Forelimb muscle (tissue), 1 donor: Measurements from ENCODE around the gene FAM168A. TPM values are rescaled to one million over a fixed set of nuclear protein-coding genes. Genes with fewer than 3 reads are reported as not detected.

Experiments used
- DNase-seq: peaks from one replicate; pipeline ENCODE4 v3.0.0-alpha.2; 2013; ENCODE audit warnings: low read depth
- polyA plus RNA-seq: library from polyadenylated mRNA; unstranded; fragments of 120-200 nt; gene quantifications from one replicate; pipeline ENCODE4 v1.2.1, GENCODE V29; 2013; ENCODE audit not compliant: insufficient read length

FAM168A gene
- polyA plus RNA-seq, 1 donor: 22.6 TPM

DNA sequence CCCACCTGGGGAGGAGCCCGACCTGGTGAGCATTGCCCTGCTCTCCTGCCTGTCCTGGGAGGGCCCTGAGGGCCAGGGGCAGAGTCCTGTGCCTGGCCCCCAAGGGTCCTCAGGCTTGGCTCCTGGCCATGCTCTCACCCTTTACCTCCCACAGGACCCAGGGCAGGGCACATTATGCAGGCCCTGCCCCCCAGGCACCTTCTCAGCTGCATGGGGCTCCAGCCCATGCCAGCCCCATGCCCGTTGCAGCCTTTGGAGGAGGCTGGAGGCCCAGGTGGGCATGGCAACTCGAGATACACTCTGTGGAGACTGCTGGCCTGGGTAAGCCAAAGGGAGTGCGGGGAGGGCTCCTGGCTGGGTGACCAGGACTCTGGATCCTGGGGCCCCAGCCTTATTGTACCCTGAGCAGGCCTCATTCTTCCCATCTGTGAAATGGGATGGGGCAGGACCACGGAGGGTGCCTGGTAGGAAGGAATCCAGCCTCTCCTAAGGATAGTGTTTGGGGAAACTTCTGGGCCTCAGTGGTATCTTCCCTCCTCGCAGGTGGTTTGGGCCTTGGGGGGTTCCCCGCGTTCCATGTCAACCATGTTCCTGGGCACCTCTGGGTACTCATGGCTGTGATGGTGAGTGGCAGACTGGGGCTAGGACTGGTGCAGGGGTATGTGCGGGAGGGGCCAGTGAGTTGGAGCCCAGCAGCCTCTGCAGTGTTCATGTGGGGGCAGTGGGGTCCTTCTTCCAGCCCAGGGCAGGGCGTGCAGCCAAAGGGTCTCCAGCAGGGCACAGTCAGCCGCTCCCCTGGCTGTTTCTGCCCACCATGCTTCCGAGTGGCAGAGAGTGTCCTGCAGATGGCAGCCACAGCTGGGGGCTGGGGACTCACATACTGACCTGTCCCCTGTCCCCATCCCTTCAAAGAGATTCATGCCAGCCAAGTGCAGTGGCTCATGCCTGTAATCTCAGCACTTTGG is 207.0 kb downstream of the FAM168A start:
- DNase-seq: no peak

DNA sequence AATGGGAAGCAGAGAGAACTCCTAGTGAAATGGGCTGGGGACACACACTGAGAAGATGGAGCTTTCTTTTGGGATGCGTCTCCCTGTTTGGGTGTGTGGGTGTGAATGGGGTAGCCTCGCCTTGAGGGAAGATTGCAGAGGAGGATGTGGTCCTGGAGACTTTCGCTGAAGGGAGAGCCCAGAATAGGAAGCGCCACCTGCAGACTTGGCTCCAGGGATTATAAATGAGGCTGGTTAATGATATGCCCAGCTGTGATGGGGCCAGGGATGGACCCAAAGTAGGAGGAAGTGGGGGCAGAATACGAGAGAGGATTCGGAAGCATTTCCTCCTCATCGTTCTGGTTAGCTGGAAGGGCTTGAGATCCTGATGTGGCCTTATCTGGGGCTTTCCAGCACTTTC is 208.0 kb downstream of the FAM168A start:
- no peak for DNase-seq

DNA sequence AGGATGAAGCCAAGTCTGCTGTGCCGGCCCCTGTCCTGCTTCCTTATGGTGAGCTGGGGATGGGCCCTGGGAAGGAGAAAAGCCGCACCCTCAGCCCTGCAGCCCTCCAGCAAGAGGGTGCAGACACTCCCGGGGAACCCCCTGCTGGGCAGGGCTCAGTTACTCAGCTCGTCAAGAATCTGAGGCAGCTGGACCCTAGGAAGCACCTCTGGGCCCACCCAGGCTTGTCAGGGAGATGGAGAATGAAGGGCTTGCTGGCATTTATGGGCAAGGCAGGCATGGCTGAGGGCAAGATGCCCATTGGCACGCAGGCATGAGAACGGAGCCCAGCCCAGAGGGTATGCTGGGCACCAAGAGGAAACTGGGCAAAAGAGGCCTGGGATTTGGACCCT is 208.8 kb downstream of the FAM168A start:
- DNase-seq: no peak

DNA sequence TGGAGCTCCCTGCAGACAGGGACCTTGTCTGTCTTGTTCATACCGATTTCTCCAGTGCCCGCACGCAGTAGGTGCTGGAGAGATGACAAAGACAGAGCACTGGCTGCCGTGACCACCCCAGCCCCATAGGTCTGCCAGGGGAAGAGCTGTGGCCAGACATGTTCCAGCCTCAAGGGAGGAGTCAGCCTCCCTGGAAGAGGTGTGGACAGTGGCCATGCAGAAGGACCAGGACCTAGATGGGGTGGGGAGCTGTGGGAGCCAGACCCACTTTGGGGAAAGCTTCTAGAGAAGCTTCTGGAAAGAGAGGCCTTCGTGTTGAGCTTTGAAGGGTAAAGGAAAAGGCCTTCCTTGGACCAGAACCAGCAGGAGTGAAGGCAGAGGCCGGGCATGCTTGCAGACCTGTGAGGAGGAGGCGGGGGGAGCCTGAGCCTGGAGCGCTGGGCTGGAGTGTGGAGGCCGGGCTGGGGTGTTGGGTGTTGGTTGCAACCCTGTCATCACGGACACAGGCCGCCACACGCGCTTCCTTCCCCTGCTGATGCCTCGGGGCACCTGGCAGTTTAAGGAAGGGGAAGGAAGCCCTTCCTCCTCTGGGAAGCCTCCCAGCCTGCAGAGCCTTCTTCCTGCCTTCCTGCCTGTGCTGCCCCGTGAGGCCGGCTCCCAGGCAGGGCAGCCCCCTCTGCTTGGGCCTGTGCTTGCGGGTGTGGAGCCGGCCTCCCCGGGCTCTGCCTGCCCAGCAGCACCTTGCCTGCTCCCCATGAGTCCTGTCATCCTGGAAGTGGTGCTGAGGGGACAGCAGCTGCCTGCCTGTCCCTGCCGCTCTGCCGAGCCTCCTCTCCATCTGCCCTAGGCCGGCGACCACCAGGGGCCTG is 209.4 kb downstream of the FAM168A start:
- DNase-seq: no peak

DNA sequence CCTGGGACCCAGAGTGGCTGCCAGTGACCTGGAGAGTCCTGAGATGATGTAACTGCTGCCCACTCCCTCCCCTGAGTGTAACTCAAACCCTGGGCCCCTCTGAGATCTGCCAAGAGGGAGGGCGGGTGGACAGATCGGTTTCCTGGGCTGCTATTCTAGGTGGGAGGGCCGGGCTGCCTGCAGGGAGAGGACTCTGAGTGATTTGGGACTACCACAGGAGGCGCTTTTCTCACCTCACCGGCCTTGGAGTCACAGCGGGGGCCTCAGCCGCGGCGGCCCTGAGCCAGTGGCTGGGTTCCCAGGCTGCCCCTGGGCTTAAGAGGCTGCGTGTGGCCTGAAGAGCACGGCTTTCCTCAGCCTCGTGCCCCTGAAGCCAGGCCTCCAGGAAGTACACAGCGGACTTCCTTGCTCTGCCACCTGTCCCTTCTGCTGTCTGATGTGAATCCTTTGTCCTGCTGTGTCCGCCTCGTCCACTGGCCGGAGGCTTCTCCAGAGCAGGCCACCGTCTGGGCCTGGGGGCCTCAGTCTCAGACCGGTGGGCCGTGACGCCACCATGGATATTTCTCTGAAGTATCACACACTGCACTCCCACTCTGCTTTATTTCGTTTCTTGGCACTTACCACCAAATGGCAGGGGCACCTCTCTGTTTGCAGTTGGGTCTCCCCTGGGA is 210.2 kb downstream of the FAM168A start:
- no peak for DNase-seq

DNA sequence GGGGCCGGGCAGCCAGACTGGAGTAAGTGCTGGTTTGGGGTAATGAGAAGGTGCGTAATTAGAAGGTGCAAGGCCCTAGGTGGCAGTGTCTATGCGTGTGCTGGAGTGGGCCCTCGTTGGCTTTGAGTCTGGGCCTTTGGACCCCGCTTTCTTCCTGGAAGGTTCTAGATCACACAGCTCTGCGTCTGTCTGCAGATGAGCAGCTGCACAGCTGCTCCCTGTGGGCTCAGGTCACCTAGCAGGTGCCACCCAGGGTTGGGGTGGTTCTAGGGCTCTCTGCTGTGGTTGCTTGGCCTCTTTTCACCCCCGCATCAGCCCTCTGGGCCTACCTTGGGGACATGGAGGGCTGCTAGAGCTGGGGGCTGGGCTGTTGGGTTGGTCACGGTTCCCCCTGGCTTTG is 211.4 kb downstream of the FAM168A start:
- no peak for DNase-seq

DNA sequence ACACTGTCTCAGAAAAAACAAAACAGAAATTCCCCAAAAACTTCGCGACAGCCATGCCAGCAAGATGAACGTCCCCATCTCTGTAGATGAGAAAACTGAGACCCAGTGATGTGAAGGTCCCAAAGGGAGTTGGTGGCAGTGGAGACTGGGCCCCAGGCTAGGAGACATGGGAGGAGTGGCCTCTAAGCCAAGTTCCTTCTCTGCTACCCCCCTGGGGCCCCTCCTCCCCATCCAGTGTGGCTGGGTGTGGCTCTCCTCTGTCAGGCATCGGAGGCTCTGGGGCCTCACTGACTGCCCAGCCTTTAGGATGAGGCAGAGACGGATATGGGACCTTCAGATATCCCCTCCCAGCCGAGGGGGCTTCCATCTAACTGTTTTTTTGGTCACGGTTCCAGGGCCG is 211.9 kb downstream of the FAM168A start:
- no peak for DNase-seq

DNA sequence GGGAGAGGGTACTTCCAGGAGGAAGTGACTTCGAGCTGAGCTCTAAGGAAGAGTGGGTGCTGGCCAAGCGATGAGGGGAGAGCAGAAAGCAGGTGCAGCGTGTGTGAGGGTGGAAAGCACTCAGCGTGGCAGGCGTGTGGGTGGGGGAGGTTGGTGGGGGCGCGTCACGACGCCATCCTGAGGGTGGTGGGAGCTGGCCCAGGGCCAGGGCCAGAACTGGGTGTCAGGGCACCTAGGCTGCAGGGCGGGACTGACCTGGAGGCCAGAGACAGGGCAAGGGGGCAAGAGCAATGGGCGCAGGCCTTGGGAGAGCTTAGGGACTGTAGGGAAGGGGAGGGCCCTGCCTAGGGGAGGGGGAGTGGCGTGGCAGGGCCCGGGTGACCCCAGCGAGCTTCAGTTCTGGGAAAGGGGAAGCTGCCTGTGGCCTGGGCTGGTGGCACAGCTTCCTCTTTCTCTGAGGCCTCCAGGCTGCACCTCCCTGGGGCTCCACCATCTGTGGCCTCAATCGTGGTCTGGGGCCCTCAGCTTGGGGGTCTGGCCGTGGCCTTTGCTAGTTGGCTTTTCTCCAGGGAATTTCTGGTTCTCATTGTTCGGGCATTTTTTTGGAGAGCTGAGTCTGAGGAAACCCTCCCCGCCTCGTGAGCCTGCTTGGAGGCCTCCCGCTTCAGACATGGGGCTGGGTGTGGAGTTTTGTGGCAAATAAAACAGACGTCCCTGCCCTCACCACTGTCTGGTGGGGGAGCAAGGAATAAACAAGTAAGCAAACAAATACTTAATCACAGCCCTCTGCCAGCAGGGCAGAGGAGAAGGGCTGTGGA is 212.8 kb downstream of the FAM168A start:
- no peak for DNase-seq

DNA sequence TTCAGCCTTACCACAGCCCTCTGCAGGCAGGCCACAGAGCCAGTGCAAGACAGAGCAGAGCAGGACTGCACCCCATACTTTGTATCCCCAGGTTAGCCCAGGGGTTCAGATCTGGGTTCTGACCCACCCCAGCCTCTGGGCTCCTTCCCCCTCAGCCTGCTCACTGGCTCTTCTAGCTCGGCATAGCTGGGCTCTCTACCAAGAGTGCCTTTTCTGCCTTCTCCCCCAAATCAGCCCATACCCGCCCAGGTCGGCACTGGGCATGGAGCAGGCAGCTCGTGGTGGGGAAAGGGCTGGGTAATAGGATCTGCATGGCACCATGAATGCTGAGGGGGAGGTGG is 213.4 kb downstream of the FAM168A start:
- DNase-seq: no peak

DNA sequence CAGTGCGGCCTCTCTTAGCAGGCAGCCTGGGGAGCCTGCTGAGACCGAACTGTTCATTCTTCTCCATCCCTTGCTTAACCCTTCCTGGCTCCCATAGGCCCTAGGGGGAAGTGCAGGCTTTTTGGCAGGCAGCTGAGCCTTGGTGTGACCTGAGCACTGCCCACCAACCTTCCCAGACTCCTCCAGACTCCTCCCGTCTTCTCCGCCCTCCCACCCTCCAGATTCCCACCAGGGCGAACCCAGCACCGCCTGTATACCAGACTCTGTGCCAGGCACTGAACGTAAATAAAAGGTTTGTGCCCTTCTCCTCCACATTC is 213.8 kb downstream of the FAM168A start:
- DNase-seq: no peak

DNA sequence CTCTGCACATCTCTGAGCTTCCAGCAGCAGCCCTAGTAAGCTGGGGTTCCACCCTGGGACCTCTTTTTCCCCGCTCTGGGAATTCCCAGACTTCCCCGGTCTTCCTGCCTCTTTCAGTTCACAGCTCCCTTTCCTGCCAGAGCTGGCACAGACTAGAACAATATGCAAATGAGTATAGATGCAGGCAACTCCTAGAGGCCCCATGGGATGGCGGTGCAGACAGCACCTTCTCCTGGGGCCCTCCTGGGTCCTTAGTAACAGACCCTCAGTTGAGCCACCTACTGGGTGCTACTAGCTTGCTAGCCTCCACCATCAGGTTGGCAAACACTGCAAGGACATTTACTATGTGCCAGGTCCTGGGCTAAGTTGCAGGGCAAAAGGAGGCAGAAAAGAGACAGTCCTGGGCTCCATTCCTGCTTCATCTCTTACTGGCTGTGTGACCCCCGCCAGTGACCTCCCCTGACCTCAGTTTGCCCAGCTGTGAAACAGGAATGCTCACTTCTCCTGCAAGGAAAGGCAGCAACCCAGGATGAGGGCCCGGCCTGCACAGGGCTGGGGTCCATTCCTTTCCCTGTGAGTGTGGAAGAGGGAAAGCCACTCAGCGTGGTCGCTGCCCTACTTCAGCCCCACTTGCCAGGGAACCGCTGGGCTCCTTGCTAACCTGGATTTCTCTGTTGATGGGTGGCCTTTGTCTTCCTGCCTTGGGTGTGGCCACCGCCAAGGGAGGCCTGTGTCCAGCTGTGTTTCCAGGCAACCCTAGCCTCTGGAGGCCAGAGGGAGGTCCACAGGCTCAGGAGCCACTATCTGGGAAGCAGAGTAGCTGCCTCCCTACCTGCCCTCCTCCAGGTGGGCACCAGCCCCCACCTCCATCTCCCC is 214.4 kb downstream of the FAM168A start:
- no peak for DNase-seq

DNA sequence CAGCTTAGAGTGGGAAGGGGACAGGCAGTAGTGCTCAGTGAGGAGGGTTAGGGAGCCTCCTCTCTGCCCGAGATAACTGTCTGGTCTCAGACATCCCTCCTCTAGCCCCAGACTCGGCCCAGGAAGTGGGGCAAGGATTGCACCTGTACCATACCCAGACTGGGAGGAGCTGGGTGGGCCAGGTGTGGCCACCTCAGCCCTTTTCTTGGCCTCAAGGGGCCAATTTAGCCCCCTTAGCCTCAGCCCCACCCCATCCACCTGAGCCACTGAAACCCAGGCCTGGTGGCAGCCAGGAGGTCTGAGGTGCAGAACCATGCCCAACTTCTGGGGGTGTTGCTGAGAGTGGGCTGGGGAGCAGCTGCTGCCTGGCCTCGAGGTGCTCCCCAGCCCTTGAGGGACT is 215.2 kb downstream of the FAM168A start:
- DNase-seq: no peak

DNA sequence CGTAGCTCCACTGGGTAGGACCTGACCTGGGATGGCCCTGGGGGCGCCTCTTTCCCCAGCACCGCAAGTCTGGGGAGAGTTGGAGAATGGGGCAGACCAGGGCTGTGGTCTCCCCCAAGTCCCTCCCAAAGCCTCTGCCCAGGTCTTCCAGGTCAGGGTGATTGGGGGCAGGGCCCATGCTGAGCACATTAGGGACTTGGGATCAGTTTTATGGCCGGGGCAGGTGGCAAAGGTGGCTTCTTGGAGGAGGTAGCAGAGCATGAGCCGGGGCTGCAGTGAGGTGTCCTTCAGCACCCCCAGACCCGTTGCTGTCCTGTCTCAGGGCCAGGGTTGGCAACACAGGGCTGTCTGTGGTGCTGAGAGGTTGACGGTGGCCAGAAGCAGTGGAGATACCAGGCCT is 215.7 kb downstream of the FAM168A start:
- DNase-seq: no peak

DNA sequence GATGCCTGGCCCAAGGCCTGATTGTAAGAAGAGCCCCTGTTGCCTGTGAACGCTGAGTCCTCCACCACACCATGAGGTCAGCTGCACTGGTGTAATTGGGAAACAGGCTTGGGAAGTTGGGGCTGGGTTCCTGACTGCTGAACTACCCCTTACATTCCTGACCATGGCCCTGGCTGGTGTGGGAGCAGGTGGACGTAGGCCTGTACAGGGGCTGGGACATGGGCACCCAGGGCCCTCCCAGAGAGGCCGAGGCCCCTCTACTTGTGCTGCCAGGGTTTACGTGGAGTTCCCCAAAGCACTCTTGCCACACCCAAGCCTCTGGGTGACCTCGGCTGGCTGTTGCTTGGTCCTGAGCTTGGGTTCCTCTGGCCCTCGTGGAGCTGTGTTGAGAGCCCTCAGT is 216.3 kb downstream of the FAM168A start:
- DNase-seq: no peak

DNA sequence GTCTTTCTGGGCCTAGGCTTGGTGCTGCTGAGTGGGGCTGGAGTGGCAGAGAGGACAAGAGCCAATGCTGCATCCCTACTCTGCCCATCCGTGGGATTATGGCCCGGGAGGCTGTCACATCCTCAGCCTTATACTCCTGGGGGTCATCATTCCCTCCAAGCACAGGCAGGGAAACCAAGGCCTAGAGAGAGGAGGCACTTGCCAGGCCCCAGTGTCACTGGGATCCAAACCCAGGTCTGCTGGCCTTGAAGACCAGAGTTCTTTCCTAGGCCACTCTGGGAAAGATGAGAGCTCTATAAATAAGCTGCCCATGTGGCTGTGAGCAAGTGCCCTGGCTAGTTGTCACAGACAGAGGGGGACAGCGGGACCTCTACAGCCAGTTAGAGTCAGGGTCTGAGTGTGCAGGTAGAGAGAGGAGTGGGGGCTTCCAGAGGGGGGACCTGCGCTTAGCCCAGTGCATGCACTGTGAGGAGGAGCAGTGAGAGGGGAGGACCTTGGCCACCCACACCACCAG is 217.0 kb downstream of the FAM168A start:
- DNase-seq: no peak

DNA sequence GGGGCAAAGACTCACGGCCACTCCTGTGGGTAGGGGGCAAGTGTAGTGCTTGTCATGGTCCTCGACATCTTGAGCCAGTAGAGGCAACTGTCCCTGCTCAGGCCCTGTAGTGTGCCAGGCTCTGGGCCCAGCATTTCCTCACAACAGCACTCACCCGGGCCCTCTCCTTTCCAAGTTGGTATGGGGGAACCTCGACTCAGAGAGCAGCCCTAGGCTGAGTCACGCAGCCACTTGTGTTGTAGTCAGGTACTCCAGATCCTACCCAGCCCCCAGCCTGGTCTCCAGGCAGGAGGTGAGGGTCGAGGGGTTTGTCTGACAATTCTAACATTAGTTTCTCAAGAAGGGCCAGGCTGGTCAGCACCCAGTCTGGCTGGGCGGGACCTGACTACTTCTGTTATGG is 217.6 kb downstream of the FAM168A start:
- DNase-seq: no peak

DNA sequence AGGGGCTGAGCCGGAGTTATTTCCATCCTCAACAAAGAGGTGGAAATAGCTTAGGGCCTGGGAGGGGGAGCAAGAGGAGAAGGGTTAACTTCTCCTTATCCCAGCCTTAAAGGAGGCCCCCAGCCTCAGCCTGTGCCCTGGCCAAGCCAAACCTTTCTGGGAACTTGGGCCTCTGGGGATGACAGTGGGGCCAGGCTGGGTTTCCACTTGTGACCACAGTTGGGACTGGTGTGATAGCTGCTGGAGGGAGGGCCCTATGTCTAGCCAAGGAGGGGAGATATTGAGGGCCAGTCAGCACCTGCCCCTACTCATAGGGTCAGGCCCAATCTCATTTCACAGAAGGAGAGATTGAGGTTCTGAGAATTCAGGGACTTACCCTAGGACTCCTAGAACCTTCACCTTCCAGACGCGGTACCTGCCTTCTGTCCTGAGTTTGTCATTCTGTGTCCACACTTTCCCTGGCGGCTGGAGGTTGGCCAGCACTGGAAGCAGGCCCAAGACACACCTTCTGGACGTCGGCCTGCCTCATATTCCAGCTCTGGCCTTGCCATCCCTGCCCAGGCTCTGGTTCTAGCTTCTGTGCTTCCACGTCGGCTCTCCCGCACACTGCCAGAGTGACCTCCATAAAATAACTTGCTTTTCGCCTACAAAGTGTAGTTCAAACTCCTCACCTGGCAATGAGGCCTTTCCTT is 218.6 kb downstream of the FAM168A start:
- DNase-seq: no peak

DNA sequence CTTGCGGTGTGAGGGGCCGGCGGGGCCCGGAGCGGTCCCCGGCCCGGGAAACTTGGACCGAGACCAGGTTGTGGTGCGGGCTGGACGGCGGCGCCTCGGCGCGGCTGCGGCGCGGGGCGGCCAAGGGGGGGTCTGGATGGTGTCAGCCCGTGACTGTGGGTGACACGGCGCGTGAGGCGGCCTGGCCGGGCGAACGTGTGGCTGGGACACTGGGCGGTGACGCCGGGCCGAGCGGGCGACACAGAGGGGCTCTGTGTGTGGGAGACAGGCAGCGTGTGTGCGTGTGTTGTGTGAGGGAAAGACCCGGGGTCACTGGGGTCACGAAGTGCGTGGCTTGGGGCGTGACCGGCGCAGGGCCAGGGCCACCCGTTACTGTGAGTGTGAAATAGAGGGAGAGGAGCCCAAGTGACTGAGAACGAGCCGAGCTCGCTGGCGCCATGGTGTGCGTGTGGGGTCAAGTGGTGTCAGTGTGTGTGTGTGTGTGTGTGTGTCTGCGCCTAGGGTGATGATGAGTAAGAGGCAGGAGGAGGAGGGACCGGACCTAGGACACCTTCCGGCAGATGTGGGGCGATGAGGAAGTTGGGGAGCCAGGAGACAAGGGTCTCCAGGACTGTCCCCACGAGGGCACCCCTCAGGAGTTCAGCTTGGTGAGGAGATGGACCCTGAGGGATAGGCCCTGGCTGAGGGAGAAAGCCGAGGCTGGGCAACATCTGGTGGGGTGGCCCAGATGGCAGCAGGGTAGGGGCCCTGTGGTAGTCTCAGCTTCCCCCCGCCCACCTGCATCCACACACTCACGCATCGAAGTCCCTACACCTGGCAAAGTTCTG is 220.9 kb downstream of the FAM168A start:
- DNase-seq: no peak
